ENCODE results near the gene SLC7A1.

DNA sequence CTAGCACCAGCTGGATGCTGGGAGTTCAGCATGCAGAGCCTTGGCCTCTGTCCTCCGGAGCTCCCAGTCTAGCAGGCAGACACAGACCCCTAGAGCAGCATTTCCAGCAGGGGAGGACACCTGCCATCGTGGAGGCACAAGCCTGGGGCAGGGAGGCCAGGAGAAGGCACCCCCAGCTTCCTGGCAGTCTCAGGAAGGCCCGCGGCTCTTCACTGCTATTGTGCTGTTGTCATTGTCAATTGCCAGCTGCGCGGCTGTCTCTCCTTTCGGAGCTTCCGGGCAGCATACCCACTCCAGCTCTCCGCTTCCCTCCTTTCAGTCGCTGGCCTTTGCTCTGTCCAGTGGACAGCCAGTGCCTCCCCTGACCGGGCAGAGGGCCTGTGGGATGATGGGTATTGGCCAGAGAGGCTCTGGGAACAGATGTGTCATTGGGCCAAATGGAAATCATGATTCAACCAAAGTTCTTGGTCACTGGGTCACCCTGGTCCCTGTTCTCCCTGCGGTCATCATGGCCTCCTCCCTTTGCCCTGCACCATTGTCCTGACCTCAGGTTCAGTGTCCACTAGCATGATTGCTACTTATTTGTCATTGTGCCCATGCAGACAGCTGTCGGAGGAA lies 93.0 kb downstream of the SLC7A1 start:
- no peak for TF ChIP-seq POLR2A (IDR thresholded peaks at IDR 0.05)
- TF ChIP-seq, protein P1, sequence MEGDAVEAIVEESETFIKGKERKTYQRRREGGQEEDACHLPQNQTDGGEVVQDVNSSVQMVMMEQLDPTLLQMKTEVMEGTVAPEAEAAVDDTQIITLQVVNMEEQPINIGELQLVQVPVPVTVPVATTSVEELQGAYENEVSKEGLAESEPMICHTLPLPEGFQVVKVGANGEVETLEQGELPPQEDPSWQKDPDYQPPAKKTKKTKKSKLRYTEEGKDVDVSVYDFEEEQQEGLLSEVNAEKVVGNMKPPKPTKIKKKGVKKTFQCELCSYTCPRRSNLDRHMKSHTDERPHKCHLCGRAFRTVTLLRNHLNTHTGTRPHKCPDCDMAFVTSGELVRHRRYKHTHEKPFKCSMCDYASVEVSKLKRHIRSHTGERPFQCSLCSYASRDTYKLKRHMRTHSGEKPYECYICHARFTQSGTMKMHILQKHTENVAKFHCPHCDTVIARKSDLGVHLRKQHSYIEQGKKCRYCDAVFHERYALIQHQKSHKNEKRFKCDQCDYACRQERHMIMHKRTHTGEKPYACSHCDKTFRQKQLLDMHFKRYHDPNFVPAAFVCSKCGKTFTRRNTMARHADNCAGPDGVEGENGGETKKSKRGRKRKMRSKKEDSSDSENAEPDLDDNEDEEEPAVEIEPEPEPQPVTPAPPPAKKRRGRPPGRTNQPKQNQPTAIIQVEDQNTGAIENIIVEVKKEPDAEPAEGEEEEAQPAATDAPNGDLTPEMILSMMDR (IDR thresholded peaks at IDR 0.05 in 4 of 5, conservative IDR thresholded peaks at IDR 0.05 in 1 of 5): no peak
